DOHH2 (cell line): ENCODE data around the gene CALM3.

Source experiments
- CTCF ChIP-seq: fragments of 200-600 bp; sonication (generic); IDR thresholded peaks from one replicate; pipeline ENCODE4 v1.5.1; 2014; ENCODE audit warnings: antibody characterized with exemption, mild to moderate bottlenecking, low read depth, low read length; ENCODE audit not compliant: poor library complexity, severe bottlenecking
- EZH2phosphoT487 ChIP-seq: fragments of 200-600 bp; sonication (generic); IDR thresholded peaks from 2 replicates; pipeline ENCODE4 v1.6.1; 2017; ENCODE audit warnings: borderline replicate concordance, mild to moderate bottlenecking, antibody characterized with exemption, low read length, moderate library complexity, mixed read lengths

- TF ChIP-seq CTCF (no peak), EZH2phosphoT487 (no peak)
Observed at GRCh38 chr19:46660008-46660517, 58.9 kb downstream of the CALM3 start.
